K562 (cell line): ENCODE data around the gene PRKCE. TPM values are rescaled to one million over a fixed set of nuclear protein-coding genes. Genes with fewer than 3 reads are reported as not detected.

Experiments
- ATAC-seq: fragments of 200-7000 bp; cut with Tn5 transposase; 3 replicates; pipeline ENCODE4 v1.9.1; 2020; ENCODE audit warnings: moderate library complexity
- BruUV-seq: library from RNA; stranded (reverse); fragments of 400-500 nt; replicated peaks from 2 replicates; lab custom pipeline; 2021; lab: Mats Ljungman, UMichigan
- CTCF ChIA-PET: fragments of 300-600 bp; formaldehyde crosslinking; extraction: SDS; loops from one replicate; lab custom pipeline; 2021; ENCODE audit warnings: low intra/inter-chr PET ratio; lab: Yijun Ruan, JAX
- POLR2A ChIA-PET: fragments of 300-600, 350-650 bp; sonication (Branson Sonifier 250); formaldehyde crosslinking; extraction: SDS; loops from one replicate; lab custom pipeline; 2021; ENCODE audit warnings: antibody characterized with exemption, inconsistent platforms; lab: Yijun Ruan, JAX
- DNase-seq, 4 experiments: peaks; one replicate each; pipeline versions ENCODE4 v3.0.0 to v3.0.0-alpha.2; 2011 to 2018; ENCODE audit warnings: low spot score in 3 of 4, mixed read lengths in 3 of 4; ENCODE audit errors: extremely low read depth in 1 of 4
- FAIRE-seq: peaks from 2 replicates; lab custom pipeline; 2011; peaks lifted over from hg19 to GRCh38; lab: Jason Lieb, UNC
- H2AFZ ChIP-seq: 2 replicates; pipeline ENCODE4 v1.6.0; 2011; ENCODE audit warnings: low read depth, low read length, control low read depth, inconsistent platforms
- H3K27ac ChIP-seq: fragments of 200-600 bp; 3 replicates; pipeline ENCODE4 v1.8.0; 2011; ENCODE audit warnings: low read depth, mild to moderate bottlenecking, control low read depth, inconsistent platforms, low read length, moderate library complexity, mixed read lengths; ENCODE audit errors: extremely low read depth
- H3K27me3 ChIP-seq, 2 experiments: fragments of 300-600 bp in 1 of 2; 2 replicates in 1 of 2; 3 replicates in 1 of 2; pipeline versions ENCODE4 v1.6.0 to v1.8.0; 2011; ENCODE audit warnings: inconsistent platforms in 2 of 2, low read length in 2 of 2, mild to moderate bottlenecking in 1 of 2, mixed read lengths in 1 of 2, moderate library complexity in 1 of 2; ENCODE audit not compliant: control insufficient read depth in 2 of 2, insufficient read depth in 2 of 2
- H3K36me3 ChIP-seq: fragments of 300-600 bp; 3 replicates; pipeline ENCODE4 v1.8.0; 2011; ENCODE audit warnings: mild to moderate bottlenecking, low read length, inconsistent platforms; ENCODE audit not compliant: control insufficient read depth, insufficient read depth
- H3K4me1 ChIP-seq, 2 experiments: fragments of 200-600 bp in 1 of 2; replicated peaks in 1 of 2; 2 replicates in 1 of 2; 3 replicates in 1 of 2; pipeline versions ENCODE4 v1.5.1 to v1.8.0; 2011; ENCODE audit warnings: inconsistent platforms in 2 of 2, low read length in 2 of 2, mild to moderate bottlenecking in 1 of 2, mixed read lengths in 1 of 2, moderate library complexity in 1 of 2; ENCODE audit not compliant: control insufficient read depth in 2 of 2, insufficient read depth in 2 of 2
- H3K4me2 ChIP-seq: 2 replicates; pipeline ENCODE4 v1.6.1; 2011; ENCODE audit warnings: low read length, control low read depth, inconsistent platforms, mixed read lengths; ENCODE audit not compliant: insufficient read depth
- H3K4me3 ChIP-seq: fragments of 200-600 bp; sonication (generic), shearing (Covaris generic); 2 replicates; pipeline ENCODE4 v1.5.1; 2016; ENCODE audit warnings: control low read depth, inconsistent platforms
- H3K79me2 ChIP-seq: fragments of 200-600 bp; 3 replicates; pipeline ENCODE4 v1.8.0; 2011; ENCODE audit warnings: low read length, inconsistent platforms; ENCODE audit not compliant: control insufficient read depth, insufficient read depth
- H3K9ac ChIP-seq, 2 experiments: 2 replicates each; pipeline versions ENCODE4 v1.6.0 to v1.6.1; 2011; ENCODE audit warnings: low read depth in 2 of 2, low read length in 2 of 2, control low read depth in 1 of 2, inconsistent platforms in 1 of 2, mild to moderate bottlenecking in 1 of 2, mixed read lengths in 1 of 2; ENCODE audit not compliant: insufficient read depth in 1 of 2
- H3K9me1 ChIP-seq: one replicate; pipeline ENCODE4 v1.6.0; 2011; ENCODE audit warnings: inconsistent platforms, mild to moderate bottlenecking, low read length, moderate library complexity; ENCODE audit not compliant: control insufficient read depth, insufficient read depth
- H3K9me3 ChIP-seq: replicated peaks from 2 replicates; pipeline ENCODE4 v1.5.1; 2011; ENCODE audit warnings: low read depth, low read length, inconsistent platforms; ENCODE audit not compliant: control insufficient read depth, insufficient read depth
- H4K20me1 ChIP-seq: replicated peaks from 2 replicates; pipeline ENCODE4 v1.6.1; 2011; ENCODE audit warnings: low read length, inconsistent platforms, mixed read lengths; ENCODE audit not compliant: control insufficient read depth, insufficient read depth
- ADNP ChIP-seq: fragments of 200-800 bp; sonication (Bioruptor generic); IDR thresholded peaks from 2 replicates; pipeline ENCODE4 v1.6.1; 2016; ENCODE audit warnings: missing genetic modification characterization, missing compliant biosample characterization
- GATA2 ChIP-seq: sonication (generic); formaldehyde crosslinking; IDR thresholded peaks from 2 replicates; pipeline ENCODE4 v1.4.0; 2020; ENCODE audit warnings: mild to moderate bottlenecking, missing genetic modification reagents
- HOXB6 ChIP-seq: fragments of 250-450 bp; sonication (Bioruptor Pico); IDR thresholded peaks from 2 replicates; pipeline ENCODE4 v1.5.1; 2022; ENCODE audit warnings: mild to moderate bottlenecking, borderline replicate concordance
- MAFF ChIP-seq: IDR thresholded peaks from 2 replicates; pipeline ENCODE4 v1.6.1; 2012; ENCODE audit warnings: low read length, improper control_type of control experiment
- SOX6 ChIP-seq: fragments of 450-650 bp; IDR thresholded peaks from 2 replicates; pipeline ENCODE4 v1.6.1; 2014; ENCODE audit warnings: mild to moderate bottlenecking
- ZNF263 ChIP-seq: sonication (generic); formaldehyde crosslinking; IDR thresholded peaks from 2 replicates; pipeline ENCODE4 v1.8.0; 2022; ENCODE audit warnings: mild to moderate bottlenecking, missing genetic modification reagents, borderline replicate concordance
- ZNF551 ChIP-seq: fragments of 250-450 bp; sonication (Bioruptor Pico); IDR thresholded peaks from 2 replicates; pipeline ENCODE4 v1.5.0; 2021; ENCODE audit warnings: mild to moderate bottlenecking, moderate library complexity
- WGBS: fragments of 100-300 bp; shearing (Covaris generic); methylation state at CpG from one replicate; pipeline ENCODE4 v1.1.6; 2016; ENCODE audit warnings: low coverage, mixed read lengths; ENCODE audit not compliant: insufficient coverage; ENCODE audit errors: missing lambda C conversion rate; 5-methylcytosine and 5-hydroxymethylcytosine counted together
- in situ Hi-C: fragments of 300-500 bp; cut with MboI; formaldehyde crosslinking; loops from 4 replicates; pipeline ENCODE4 v1.15.0; 2018; ENCODE audit warnings: inconsistent platforms, mixed read lengths
- intact Hi-C: fragments of 100-400 bp; cut with micrococcal nuclease; formaldehyde crosslinking; loops from 2 replicates; pipeline ENCODE4 v1.14.2; 2022
- polyA plus RNA-seq, 8 experiments: library from polyadenylated mRNA; depleted of rRNA in 4 of 8; stranded (reverse) in 5 of 8; unstranded in 3 of 8; fragments of >200 nt; fragmentation: Nextera tagmentation in 2 of 8; fragmentation: Illumina TruSeq in 1 of 8; extraction: Ambion mirVana in 2 of 8; extraction: Trizol in 1 of 8; gene quantifications; 2 replicates each; pipeline versions ENCODE4 v1.2.1 to v1.2.3, GENCODE V29; 2011 to 2014; ENCODE audit warnings: inconsistent platforms in 1 of 8, missing spikeins in 1 of 8
- total RNA-seq, 7 experiments: library from RNA; depleted of rRNA in 6 of 7; stranded (reverse); fragments of >200 nt in 6 of 7; fragmentation: Illumina TruSeq in 2 of 7; extraction: Trizol in 2 of 7; gene quantifications; 2 replicates each; pipeline versions ENCODE4 v1.2.1 to v1.2.3, GENCODE V29; 2011 to 2021; ENCODE audit warnings: low replicate concordance in 1 of 7

Gene PRKCE
- total and polyA plus RNA-seq, 9 of the 15 experiments (the other 6 are each of a cell fraction or from before 2014, with no cell fraction given): 0.06 to 1.0 (median 0.22) TPM; not detected in 1

DNA sequence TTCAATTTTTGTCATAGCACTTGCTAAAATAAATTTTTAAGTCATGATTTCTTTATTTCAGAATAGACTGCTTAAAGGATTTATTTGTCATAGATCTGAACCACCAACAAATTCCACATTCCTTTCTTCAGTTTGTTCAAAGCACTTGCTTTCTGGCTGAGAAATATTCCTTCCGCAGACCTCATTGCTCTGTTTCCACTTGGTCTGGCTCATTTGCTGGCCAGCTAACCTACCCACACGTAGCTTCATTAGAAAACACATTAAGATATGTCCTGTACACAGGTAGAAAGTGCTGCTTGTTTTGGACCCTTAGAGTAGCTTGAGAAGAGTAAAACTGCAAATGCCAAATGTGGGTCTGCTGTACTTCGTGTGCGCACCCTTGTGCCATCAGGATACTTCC lies 479.0 kb downstream of the PRKCE start:
- CTCF ChIA-PET: no interaction called here
- in situ Hi-C loops: no loop called here
- DNase-seq (no peak), ATAC-seq (no peak), FAIRE-seq (no peak)
- intact Hi-C loops: no loop called here
- TF ChIP-seq ADNP: no peak
- H3K79me2 ChIP-seq: no peaks in the 10 kb centered on the region
- BruUV-seq: no TSS peak
- H3K27ac ChIP-seq: no peak overlapping the region
- H3K4me2 ChIP-seq: no peak overlapping the region
- no peaks in the 10 kb centered on the region for H3K9me1 ChIP-seq
- H2AFZ ChIP-seq: no peak overlapping the region
- H3K4me1 ChIP-seq: no peaks in the 10 kb centered on the region
- no peaks in the 10 kb centered on the region for H3K9me3 ChIP-seq
- H3K4me3 ChIP-seq: no peak overlapping the region
- H3K27me3 ChIP-seq: peaks cover 7 to 22% of the 10 kb centered on the region in 2 experiments; a peak in 2 of 5 replicates
- H3K9ac ChIP-seq: no peak overlapping the region
- no peaks in the 10 kb centered on the region for H4K20me1 ChIP-seq
- POLR2A ChIA-PET: no interaction called here
- H3K36me3 ChIP-seq: no peaks in the 10 kb centered on the region
- WGBS: 8% methylated on average over 4 of the region's 4 CpGs

DNA sequence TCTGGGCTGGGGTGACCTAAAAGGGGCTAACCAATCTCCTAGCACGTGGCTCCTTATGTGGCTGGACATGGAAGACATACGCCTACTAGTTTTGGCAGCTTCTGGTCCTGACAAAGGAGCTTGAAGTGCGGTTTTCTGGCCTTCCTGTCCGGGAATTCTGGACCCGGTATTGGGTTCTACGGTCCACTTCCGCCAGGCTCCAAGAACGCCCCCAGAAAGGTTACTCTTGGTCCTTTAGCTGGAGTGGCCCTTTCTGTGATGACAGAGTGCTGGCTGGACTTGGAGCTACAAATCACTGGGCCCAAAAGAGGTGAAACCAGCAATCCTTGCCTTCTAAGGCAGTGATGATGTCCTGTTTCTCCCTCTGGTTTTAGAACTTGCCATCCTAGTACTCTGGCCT lies 481.5 kb downstream of the PRKCE start:
- no peak overlapping the region for H3K27ac ChIP-seq
- intact Hi-C loops: no loop called here
- ATAC-seq: no peak
- no peak for FAIRE-seq
- no peak overlapping the region for H2AFZ ChIP-seq
- peaks cover 12 to 15% of the 10 kb centered on the region in 2 experiments; a peak in 3 of 5 replicates for H3K27me3 ChIP-seq
- no peaks in the 10 kb centered on the region for H3K79me2 ChIP-seq
- no peaks in the 10 kb centered on the region for H3K9me3 ChIP-seq
- DNase-seq: no peak
- H3K9me1 ChIP-seq: no peaks in the 10 kb centered on the region
- in situ Hi-C loops: no loop called here
- no peaks in the 10 kb centered on the region for H3K36me3 ChIP-seq
- H3K4me2 ChIP-seq: no peak overlapping the region
- no peaks in the 10 kb centered on the region for H4K20me1 ChIP-seq
- 4% methylated on average over 8 of the region's 8 CpGs for WGBS
- CTCF ChIA-PET: no interaction called here
- BruUV-seq: no TSS peak
- POLR2A ChIA-PET: no interaction called here
- H3K9ac ChIP-seq: no peak overlapping the region
- H3K4me1 ChIP-seq: no peaks in the 10 kb centered on the region
- no peak for TF ChIP-seq HOXB6
- TF ChIP-seq GATA2 (CRISPR knock-in tag): no peak
- TF ChIP-seq SOX6: no peak
- no peak for TF ChIP-seq ZNF551 (CRISPR knock-in tag)
- TF ChIP-seq MAFF: no peak
- no peak for TF ChIP-seq ZNF263 (CRISPR knock-in tag)
- H3K4me3 ChIP-seq: no peak overlapping the region
